WTC11 (cell line): Measurements from ENCODE around the gene CAMTA1.

Experiments
- ETV6 ChIP-seq: sonication (generic); formaldehyde crosslinking; IDR thresholded peaks from 2 replicates; pipeline ENCODE4 v1.8.1; 2022; ENCODE audit warnings: mild to moderate bottlenecking, missing genetic modification reagents
- JUN ChIP-seq: sonication (generic); formaldehyde crosslinking; IDR thresholded peaks from 2 replicates; pipeline ENCODE4 v1.8.0; 2023; ENCODE audit warnings: mild to moderate bottlenecking, missing genetic modification reagents
- MAX ChIP-seq: sonication (generic); formaldehyde crosslinking; IDR thresholded peaks from 2 replicates; pipeline ENCODE4 v1.8.0; 2022; ENCODE audit warnings: mild to moderate bottlenecking, missing genetic modification reagents
- NFATC4 ChIP-seq: fragments of 250-450 bp; sonication (Bioruptor Pico); IDR thresholded peaks from 2 replicates; pipeline ENCODE4 v1.9.0; 2021; ENCODE audit warnings: mild to moderate bottlenecking
- SP1 ChIP-seq: sonication (generic); formaldehyde crosslinking; conservative IDR thresholded peaks from 2 replicates; pipeline ENCODE4 v1.8.1; 2022; ENCODE audit warnings: missing genetic modification reagents
- ZNF423 ChIP-seq: fragments of 250-450 bp; sonication (Bioruptor Pico); IDR thresholded peaks from 2 replicates; pipeline ENCODE4 v2.1.2; 2022; ENCODE audit warnings: mild to moderate bottlenecking, moderate library complexity
- TF ChIP-seq, protein P1 (sequence below): fragments of 200-600 bp; IDR thresholded peaks from 2 replicates; pipeline ENCODE4 v1.8.0; 2022; ENCODE audit warnings: antibody characterized with exemption

DNA sequence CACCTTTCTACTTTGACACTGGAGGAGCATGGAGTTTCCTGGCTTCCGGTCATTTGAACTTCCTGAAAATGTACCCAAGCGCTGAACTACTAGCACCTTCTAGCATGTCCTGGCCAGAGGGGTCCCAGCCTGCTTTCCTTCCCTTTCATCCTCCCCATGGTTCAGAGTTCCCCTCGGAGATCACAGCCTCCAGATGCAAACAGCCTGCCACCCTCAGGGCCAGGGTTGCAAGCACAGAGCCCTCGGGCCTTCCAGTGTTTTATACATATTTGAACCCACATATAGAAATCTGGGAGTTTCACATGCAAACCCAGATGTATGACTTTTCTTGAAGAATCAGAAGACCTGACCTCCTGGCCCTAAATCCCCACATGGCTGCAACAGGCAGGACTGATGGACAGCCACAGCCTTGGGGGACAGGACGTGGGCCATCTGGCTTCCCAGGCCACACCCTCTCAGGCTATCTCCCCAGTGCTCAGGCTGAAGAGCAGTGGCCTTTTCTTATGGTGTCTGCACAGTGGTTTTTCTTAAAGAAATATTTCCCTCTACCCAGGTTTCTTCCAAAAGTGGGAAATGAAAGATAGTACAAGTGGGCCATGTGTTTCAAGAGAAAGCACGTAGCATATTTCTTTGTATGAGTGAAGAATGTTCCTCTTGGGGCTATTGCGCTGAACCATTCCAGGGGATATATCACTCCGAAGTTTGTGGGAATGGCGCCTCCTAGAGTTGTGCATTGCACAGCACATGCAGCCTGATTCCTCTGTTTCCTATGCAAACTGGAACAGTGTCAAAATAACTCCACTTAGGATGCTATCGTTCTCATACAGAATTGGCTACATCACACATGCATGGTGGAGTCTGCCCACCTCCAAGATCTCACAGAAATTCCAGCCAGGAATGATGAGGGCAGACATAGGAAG is 753.9 kb downstream of the CAMTA1 start:
- TF ChIP-seq ETV6 (no peak), SP1 (CRISPR knock-in tag) (no peak), JUN (CRISPR knock-in tag) (no peak), NFATC4 (CRISPR knock-in tag) (no peak), ZNF423 (CRISPR knock-in tag) (no peak), MAX (CRISPR knock-in tag) (no peak)
- TF ChIP-seq, protein P1, sequence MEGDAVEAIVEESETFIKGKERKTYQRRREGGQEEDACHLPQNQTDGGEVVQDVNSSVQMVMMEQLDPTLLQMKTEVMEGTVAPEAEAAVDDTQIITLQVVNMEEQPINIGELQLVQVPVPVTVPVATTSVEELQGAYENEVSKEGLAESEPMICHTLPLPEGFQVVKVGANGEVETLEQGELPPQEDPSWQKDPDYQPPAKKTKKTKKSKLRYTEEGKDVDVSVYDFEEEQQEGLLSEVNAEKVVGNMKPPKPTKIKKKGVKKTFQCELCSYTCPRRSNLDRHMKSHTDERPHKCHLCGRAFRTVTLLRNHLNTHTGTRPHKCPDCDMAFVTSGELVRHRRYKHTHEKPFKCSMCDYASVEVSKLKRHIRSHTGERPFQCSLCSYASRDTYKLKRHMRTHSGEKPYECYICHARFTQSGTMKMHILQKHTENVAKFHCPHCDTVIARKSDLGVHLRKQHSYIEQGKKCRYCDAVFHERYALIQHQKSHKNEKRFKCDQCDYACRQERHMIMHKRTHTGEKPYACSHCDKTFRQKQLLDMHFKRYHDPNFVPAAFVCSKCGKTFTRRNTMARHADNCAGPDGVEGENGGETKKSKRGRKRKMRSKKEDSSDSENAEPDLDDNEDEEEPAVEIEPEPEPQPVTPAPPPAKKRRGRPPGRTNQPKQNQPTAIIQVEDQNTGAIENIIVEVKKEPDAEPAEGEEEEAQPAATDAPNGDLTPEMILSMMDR = no peak
